ENCODE results near the gene GPR78.

GPR78 gene

DNA sequence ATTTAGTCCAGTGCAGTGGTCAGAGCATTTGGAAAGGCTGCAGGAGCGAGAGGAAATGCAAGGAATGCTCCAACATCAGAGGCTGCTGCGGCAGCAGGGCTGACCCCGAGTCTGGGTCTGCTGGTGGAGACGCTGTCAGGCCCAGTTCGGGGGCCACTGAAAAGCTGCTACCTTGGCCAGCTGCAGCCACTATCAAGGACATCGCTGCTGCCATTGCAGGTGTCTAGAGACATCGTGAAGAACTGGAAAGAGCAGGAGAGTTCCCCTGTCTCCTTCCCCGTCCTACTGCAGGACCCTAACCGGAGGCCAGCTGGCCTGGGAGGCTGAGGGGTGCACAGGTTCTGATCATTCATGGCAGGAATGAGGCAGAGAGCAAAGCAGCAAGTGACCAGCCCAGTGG is 29.5 kb upstream of the GPR78 start:
- DNase-seq (ENCODE audit: low read depth): no peak
- no peak overlapping the region for H3K4me3 ChIP-seq (ENCODE audit: low read depth, low read length)
- TF ChIP-seq, protein P1, sequence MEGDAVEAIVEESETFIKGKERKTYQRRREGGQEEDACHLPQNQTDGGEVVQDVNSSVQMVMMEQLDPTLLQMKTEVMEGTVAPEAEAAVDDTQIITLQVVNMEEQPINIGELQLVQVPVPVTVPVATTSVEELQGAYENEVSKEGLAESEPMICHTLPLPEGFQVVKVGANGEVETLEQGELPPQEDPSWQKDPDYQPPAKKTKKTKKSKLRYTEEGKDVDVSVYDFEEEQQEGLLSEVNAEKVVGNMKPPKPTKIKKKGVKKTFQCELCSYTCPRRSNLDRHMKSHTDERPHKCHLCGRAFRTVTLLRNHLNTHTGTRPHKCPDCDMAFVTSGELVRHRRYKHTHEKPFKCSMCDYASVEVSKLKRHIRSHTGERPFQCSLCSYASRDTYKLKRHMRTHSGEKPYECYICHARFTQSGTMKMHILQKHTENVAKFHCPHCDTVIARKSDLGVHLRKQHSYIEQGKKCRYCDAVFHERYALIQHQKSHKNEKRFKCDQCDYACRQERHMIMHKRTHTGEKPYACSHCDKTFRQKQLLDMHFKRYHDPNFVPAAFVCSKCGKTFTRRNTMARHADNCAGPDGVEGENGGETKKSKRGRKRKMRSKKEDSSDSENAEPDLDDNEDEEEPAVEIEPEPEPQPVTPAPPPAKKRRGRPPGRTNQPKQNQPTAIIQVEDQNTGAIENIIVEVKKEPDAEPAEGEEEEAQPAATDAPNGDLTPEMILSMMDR (IDR thresholded peaks at IDR 0.05; ENCODE audit: control insufficient read depth, extremely low read depth, insufficient read depth): no peak

DNA sequence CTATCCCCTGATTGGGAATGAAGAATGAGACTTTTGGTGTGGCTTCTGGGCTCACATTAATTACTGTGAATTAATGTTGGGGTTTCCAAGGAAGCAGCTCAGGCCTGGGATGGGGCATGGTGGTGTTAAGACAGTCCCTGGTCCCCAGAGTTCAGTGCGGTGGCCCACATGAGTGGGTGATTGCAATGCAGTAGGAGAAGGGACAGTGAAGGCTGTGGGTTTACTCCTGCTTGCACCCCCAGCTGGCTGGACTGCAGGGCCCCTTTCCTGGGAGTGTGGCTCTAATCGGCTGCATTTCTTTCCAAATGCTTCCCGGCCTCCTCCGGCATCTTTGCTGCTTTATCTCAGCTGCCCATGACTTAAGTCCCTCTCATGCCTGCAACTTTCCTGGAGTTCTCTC is 28.2 kb upstream of the GPR78 start:
- DNase-seq (ENCODE audit: low read depth): no peak
- TF ChIP-seq, protein P1 (IDR thresholded peaks at IDR 0.05; ENCODE audit: control insufficient read depth, extremely low read depth, insufficient read depth): no peak

DNA sequence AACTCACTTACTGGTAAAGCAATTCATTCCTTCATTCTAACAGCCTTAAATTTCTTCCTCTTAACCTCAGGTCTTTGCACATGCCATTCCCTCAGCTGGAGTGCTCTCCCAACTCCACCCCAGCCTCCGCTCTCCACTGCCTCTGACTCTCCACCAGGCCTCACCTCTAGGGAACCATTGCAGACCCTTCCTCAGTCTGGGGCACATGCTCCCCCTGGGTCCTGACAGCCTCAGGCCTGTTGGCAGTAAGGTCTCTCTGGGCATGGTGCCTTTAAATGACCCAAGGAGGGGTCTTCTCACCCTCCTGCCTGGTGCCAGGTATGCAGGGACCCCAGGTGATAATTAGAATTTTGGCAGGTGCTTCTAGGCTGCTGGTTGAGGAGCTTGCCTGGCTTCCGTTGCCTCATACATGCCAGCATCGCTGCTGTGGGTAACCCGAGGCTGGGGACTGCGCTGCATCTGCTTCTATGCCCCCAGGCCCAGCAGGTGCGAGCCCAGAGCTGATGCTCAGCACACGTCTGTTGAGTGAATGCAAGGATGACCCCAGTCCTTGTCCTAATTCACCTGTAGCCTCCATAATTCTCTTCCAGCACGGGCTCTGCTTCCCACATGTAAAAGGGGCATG is 27.5 kb upstream of the GPR78 start:
- DNase-seq (ENCODE audit: low read depth): no peak
- no peak overlapping the region for H3K4me3 ChIP-seq (ENCODE audit: low read depth, low read length)
- TF ChIP-seq, protein P1 (IDR thresholded peaks at IDR 0.05; ENCODE audit: control insufficient read depth, extremely low read depth, insufficient read depth): no peak

More for the DNA sequence above, 28.2 kb upstream of the GPR78 start:
- H3K4me3 ChIP-seq (ENCODE audit: low read depth, low read length): no peak overlapping the region

DNA sequence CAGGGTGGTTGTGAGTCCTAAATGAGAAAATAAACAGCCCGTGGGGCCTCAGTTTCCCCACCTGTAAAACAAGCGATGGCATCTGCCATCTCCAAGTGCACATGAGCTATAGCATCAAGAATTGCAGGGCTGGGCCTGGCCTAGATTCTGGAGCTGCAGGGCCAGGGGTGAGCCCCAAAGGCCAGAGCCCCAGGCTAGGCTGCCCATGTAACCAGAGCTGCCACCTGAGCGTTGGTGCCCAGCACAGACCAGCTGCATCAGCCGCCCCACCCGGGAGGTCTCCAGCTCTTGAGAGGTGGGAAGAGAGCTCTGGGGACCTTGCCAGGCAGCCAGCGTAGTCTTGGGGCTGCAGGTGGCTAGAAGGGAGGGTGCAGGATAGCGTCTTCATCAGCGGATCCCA is 27.0 kb upstream of the GPR78 start:
- DNase-seq (ENCODE audit: low read depth): no peak
- TF ChIP-seq, protein P1 (IDR thresholded peaks at IDR 0.05; ENCODE audit: control insufficient read depth, extremely low read depth, insufficient read depth): no peak
- H3K4me3 ChIP-seq (ENCODE audit: low read depth, low read length): no peak overlapping the region

DNA sequence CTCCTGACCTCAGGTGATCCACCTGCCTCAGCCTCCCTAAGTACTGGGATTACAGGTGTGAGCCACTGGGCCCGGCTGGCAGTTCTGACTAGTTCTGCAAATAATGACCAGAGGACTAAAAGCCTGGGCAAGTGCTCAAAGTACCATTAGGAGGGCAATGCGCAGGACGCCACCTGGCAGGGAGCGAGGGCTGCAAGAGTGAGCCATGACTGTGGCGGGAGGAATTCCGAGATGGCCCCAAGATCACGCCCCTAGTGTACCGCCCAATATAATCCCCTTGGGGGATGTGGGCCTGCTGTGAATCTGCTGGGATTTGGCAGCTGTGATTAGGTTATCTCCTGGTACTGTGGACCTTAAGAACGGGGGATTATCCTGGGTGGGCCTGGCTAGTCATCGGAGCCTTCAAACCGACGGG is 26.2 kb upstream of the GPR78 start:
- no peak overlapping the region for H3K4me3 ChIP-seq (ENCODE audit: low read depth, low read length)
- TF ChIP-seq, protein P1 (IDR thresholded peaks at IDR 0.05; ENCODE audit: control insufficient read depth, extremely low read depth, insufficient read depth): no peak
- no peak for DNase-seq (ENCODE audit: low read depth)

DNA sequence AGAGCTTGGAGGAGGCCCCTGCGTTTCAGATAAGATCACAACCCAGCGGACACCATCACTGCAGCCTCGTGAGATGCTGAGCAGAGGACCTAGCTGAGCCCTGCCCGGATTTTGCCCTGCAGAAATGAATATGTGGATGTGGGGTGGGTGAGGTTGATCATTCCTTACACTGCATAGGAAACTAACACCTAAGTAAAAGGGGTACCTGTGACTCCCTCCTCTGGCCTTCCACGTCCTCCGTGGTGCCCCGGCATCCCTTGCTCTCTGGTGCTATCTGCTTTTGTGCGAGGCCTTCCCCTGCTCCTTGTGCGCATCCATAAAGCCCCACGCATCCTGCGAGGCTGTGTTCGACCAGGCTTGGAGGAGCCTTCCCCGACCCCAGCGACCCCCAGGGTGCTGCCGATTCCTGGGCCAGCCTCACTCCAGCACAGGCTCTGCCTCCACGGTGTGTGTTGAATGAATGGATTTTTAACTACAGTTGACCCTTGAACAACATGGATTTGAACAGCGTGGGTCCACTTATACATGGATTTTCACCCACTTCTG is 25.6 kb upstream of the GPR78 start:
- TF ChIP-seq, protein P1 (IDR thresholded peaks at IDR 0.05; ENCODE audit: control insufficient read depth, extremely low read depth, insufficient read depth): no peak
- no peak overlapping the region for H3K4me3 ChIP-seq (ENCODE audit: low read depth, low read length)
- no peak for DNase-seq (ENCODE audit: low read depth)

DNA sequence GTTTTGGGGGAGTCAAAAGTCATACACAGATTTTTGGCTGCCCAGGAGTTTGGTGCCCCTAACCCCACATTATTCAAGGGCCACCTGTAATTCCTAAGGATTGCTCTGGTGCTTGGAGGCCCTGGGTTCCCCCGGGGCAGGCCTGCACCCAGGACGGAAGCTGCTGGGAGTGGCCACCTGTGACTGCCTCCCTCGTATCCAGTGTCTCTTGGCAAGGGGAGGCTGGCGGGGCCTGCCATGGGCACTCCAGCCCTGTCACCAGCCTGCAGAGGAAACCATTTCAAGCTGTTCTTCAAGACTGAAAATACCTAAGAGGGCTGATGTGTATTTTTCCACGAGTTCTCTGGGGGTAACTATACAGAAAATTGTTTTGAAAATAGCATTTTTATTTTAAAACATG is 24.5 kb upstream of the GPR78 start:
- no peak for DNase-seq (ENCODE audit: low read depth)
- H3K4me3 ChIP-seq (ENCODE audit: low read depth, low read length): no peak overlapping the region
- TF ChIP-seq, protein P1 (IDR thresholded peaks at IDR 0.05; ENCODE audit: control insufficient read depth, extremely low read depth, insufficient read depth): no peak
